ENCODE measurements around the gene EEF1A2.

DNA sequence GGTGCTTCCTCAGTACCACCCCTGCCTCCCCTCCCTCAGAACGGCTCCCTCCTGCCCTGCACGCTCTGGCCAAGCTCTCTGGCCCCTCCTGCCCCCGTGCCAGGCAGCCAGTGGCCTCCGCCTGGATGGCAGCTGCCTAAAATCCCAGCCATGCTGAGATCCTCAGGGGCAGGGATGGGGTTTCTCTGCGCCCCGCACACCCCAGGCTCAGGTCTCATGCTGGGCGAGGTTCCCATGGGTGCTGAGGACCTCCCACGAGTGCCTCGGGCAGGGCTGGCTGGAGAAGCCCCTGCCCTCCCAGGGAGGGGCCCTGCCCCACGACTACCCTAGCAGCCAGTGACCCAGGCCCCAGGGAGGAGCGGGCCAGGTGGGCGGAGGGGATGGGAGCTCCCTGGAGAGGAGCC is 35.5 kb upstream of the EEF1A2 start:
- TF ChIP-seq, protein P1, sequence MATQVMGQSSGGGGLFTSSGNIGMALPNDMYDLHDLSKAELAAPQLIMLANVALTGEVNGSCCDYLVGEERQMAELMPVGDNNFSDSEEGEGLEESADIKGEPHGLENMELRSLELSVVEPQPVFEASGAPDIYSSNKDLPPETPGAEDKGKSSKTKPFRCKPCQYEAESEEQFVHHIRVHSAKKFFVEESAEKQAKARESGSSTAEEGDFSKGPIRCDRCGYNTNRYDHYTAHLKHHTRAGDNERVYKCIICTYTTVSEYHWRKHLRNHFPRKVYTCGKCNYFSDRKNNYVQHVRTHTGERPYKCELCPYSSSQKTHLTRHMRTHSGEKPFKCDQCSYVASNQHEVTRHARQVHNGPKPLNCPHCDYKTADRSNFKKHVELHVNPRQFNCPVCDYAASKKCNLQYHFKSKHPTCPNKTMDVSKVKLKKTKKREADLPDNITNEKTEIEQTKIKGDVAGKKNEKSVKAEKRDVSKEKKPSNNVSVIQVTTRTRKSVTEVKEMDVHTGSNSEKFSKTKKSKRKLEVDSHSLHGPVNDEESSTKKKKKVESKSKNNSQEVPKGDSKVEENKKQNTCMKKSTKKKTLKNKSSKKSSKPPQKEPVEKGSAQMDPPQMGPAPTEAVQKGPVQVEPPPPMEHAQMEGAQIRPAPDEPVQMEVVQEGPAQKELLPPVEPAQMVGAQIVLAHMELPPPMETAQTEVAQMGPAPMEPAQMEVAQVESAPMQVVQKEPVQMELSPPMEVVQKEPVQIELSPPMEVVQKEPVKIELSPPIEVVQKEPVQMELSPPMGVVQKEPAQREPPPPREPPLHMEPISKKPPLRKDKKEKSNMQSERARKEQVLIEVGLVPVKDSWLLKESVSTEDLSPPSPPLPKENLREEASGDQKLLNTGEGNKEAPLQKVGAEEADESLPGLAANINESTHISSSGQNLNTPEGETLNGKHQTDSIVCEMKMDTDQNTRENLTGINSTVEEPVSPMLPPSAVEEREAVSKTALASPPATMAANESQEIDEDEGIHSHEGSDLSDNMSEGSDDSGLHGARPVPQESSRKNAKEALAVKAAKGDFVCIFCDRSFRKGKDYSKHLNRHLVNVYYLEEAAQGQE (IDR thresholded peaks at IDR 0.05; ENCODE audit: low read depth), result no peak
- TF ChIP-seq, protein P2, sequence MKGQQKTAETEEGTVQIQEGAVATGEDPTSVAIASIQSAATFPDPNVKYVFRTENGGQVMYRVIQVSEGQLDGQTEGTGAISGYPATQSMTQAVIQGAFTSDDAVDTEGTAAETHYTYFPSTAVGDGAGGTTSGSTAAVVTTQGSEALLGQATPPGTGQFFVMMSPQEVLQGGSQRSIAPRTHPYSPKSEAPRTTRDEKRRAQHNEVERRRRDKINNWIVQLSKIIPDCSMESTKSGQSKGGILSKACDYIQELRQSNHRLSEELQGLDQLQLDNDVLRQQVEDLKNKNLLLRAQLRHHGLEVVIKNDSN (IDR thresholded peaks at IDR 0.05), result no peak
- TF ChIP-seq TCF12 (IDR thresholded peaks at IDR 0.05; ENCODE audit: low read depth) (no peak), RAD21 (IDR thresholded peaks at IDR 0.05; ENCODE audit: low read depth) (no peak), FOXM1 (IDR thresholded peaks at IDR 0.05; ENCODE audit: borderline replicate concordance, low read depth) (no peak), YY1 (IDR thresholded peaks at IDR 0.05; ENCODE audit: low read depth) (no peak), TEAD4 (IDR thresholded peaks at IDR 0.05) (no peak), EP300 (IDR thresholded peaks at IDR 0.05; ENCODE audit: borderline replicate concordance) (no peak), CEBPB (IDR thresholded peaks at IDR 0.05) (no peak)
- TF ChIP-seq, protein P3, sequence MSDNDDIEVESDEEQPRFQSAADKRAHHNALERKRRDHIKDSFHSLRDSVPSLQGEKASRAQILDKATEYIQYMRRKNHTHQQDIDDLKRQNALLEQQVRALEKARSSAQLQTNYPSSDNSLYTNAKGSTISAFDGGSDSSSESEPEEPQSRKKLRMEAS (IDR thresholded peaks at IDR 0.05), result no peak
